Suprapubic skin (tissue), 4 donors: ENCODE measurements around the gene THSD7A. TPM values are rescaled to one million over a fixed set of nuclear protein-coding genes. Genes with fewer than 3 reads are reported as not detected.

Experiments used
- DNase-seq, 2 donors: peaks; one replicate each; pipeline ENCODE4 v3.0.0-alpha.2; 2019; ENCODE audit warnings: low spot score in 2 of 2
- H3K27ac ChIP-seq: fragments of 200-600 bp; sonication (generic); one replicate; pipeline ENCODE4 v1.5.1; 2019
- H3K27me3 ChIP-seq: fragments of 200-600 bp; sonication (generic); one replicate; pipeline ENCODE4 v1.5.1; 2019
- H3K36me3 ChIP-seq: fragments of 200-600 bp; sonication (generic); one replicate; pipeline ENCODE4 v1.5.1; 2019
- H3K4me1 ChIP-seq: fragments of 200-600 bp; sonication (generic); one replicate; pipeline ENCODE4 v1.5.1; 2019
- H3K4me3 ChIP-seq: fragments of 200-600 bp; sonication (generic); one replicate; pipeline ENCODE4 v1.5.1; 2019; ENCODE audit warnings: mild to moderate bottlenecking
- H3K9me3 ChIP-seq: fragments of 200-600 bp; sonication (generic); one replicate; pipeline ENCODE4 v1.5.1; 2019
- EP300 ChIP-seq: sonication (generic); formaldehyde crosslinking; IDR thresholded peaks from one replicate; pipeline ENCODE4 v1.6.1; 2017; ENCODE audit warnings: antibody characterized with exemption
- POLR2A ChIP-seq, 2 donors: fragments of 450-650 bp; IDR thresholded peaks; one replicate each; pipeline ENCODE4 v1.6.1; 2017; ENCODE audit warnings: antibody characterized with exemption in 2 of 2, mild to moderate bottlenecking in 2 of 2, moderate library complexity in 2 of 2
- POLR2AphosphoS5 ChIP-seq, 3 donors: sonication (generic); formaldehyde crosslinking; IDR thresholded peaks; one replicate each; pipeline ENCODE4 v1.6.1; 2017; ENCODE audit warnings: antibody characterized with exemption in 3 of 3
- WGBS: methylation state at CpG from one replicate; pipeline ENCODE4 v1.1.5; 2018; 5-methylcytosine and 5-hydroxymethylcytosine counted together
- total RNA-seq, 4 donors: library from RNA; depleted of rRNA; stranded (reverse); fragments of >200 nt; gene quantifications; one replicate each; pipeline ENCODE4 v1.1.0, GENCODE V29; 2016
- TF ChIP-seq, protein P1 (sequence below), 2 donors: fragments of 200-600 bp in 1 of 2; fragments of 450-650 bp in 1 of 2; sonication (generic) in 1 of 2; IDR thresholded peaks; one replicate each; pipeline ENCODE4 v1.5.1; 2016 to 2019; ENCODE audit warnings: antibody characterized with exemption in 2 of 2, mild to moderate bottlenecking in 1 of 2, moderate library complexity in 1 of 2

Gene THSD7A
- total RNA-seq, 4 donors from 2014 or later = 0.42 to 5.4 (median 1.2) TPM

DNA sequence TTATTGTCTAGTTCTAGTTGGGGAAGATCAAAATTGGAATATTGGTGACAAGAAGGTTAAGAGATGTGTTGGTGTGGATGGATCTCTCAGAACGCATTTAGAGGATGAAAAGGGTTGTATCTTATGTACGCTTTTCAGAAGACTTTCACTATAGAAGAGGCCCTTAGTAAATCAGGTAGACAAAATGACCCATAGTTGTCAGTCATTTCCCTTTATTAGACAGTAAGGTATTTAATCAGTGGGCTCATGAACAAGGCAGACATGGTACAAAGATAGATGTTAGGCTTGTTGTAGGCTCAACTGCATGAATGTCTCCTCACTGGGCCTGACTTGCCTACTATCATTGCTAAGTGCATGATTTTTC is 499.2 kb downstream of the THSD7A start:
- no peaks in the 10 kb centered on the region for H3K27me3 ChIP-seq
- no peaks in the 10 kb centered on the region for H3K4me1 ChIP-seq
- TF ChIP-seq, protein P1, sequence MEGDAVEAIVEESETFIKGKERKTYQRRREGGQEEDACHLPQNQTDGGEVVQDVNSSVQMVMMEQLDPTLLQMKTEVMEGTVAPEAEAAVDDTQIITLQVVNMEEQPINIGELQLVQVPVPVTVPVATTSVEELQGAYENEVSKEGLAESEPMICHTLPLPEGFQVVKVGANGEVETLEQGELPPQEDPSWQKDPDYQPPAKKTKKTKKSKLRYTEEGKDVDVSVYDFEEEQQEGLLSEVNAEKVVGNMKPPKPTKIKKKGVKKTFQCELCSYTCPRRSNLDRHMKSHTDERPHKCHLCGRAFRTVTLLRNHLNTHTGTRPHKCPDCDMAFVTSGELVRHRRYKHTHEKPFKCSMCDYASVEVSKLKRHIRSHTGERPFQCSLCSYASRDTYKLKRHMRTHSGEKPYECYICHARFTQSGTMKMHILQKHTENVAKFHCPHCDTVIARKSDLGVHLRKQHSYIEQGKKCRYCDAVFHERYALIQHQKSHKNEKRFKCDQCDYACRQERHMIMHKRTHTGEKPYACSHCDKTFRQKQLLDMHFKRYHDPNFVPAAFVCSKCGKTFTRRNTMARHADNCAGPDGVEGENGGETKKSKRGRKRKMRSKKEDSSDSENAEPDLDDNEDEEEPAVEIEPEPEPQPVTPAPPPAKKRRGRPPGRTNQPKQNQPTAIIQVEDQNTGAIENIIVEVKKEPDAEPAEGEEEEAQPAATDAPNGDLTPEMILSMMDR (IDR thresholded peaks at IDR 0.05) = no peak
- TF ChIP-seq POLR2A (IDR thresholded peaks at IDR 0.05) (no peak), EP300 (no peak), POLR2AphosphoS5 (IDR thresholded peaks at IDR 0.05) (no peak)
- no peaks in the 10 kb centered on the region for H3K36me3 ChIP-seq
- no peak overlapping the region for H3K27ac ChIP-seq
- no peak for DNase-seq
- 96% methylated on average over 2 of the region's 2 CpGs for WGBS
- no peak overlapping the region for H3K4me3 ChIP-seq
- H3K9me3 ChIP-seq = peaks cover 2% of the 10 kb centered on the region

DNA sequence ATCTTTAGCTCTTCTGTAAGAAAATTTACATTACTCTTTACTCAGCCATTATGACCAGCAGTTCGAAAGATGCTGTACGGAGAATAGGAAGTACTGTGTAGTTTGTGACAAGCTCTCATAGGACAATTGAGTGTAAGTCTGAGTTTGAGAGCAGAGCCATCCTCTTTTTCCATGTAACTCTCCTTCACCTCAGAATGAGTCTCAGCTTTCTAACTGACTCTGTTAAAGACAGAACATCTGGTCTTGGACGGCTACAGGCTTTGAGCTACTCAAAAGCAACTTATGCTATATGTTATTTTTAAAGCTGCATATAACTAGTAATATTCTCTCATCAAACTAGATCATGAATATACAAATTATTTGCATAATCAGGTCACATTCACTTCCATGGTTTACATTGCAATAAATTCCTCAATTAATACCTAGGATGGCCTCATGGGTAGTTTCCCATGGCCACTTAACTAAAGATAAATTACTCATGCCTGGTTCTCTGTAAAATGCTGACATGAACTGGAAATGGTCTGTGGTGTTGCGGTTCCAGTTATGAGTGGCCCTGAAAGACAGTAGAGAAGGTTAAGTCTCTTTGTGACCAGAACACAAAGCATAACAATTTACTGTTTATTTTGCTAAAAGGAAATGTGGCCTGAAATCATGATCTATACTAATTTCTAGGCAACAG is 499.7 kb downstream of the THSD7A start:
- no peaks in the 10 kb centered on the region for H3K4me1 ChIP-seq
- H3K4me3 ChIP-seq = no peak overlapping the region
- WGBS = 85% methylated on average over 4 of the region's 4 CpGs
- peaks cover 2% of the 10 kb centered on the region for H3K9me3 ChIP-seq
- no peaks in the 10 kb centered on the region for H3K27me3 ChIP-seq
- H3K27ac ChIP-seq = no peak overlapping the region
- no peak for DNase-seq
- TF ChIP-seq POLR2A (IDR thresholded peaks at IDR 0.05) (no peak), EP300 (no peak)
- TF ChIP-seq, protein P1 (IDR thresholded peaks at IDR 0.05) = no peak
- H3K36me3 ChIP-seq = no peaks in the 10 kb centered on the region

DNA sequence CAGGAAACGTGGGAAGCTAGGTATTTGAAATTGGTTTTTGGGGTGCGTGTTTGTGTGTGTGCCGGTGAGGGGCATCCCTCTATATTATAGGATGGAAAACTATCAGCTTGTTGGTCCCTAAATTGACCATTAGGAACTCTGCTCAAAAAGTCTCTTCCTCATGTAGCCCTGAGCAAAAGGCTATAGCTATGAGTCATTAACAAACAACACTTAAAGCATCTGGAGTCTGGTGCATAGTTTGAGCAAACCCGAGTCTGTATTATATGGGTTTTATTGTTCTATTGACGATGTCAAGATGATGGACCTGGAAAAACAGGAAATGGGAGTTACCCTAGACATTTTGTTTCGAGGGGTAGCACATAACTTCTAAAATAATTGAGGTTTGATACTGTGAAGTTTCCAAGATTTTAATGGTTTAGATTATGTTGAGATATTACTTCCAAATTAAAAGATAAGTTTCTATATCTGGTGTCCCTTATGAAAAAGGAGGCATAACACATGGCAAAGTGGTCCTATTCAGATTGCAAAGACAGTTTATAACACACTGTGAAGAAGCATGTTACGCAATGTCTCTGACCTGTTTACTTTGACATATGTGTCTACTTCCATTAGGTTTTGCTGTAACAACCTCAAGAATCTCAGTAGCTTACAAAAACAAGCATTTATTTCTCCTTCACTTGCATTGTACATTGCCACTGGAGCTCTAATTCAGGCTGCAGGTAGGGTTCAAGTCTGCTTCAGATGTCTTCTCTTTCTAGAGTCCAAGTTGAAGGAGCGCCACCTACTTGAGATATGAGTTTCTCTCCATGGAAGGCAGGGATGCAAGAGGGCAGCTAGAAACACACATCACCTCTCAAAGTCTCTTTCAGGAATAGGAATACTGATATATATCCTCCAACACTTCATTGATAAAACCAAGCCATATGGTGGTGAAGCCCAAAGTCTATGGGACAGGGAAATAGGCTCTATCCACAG is 500.6 kb downstream of the THSD7A start:
- no peak overlapping the region for H3K4me3 ChIP-seq
- no peaks in the 10 kb centered on the region for H3K4me1 ChIP-seq
- no peak overlapping the region for H3K27ac ChIP-seq
- TF ChIP-seq, protein P1 (IDR thresholded peaks at IDR 0.05) = no peak
- TF ChIP-seq POLR2A (IDR thresholded peaks at IDR 0.05) = no peak
- no peak for TF ChIP-seq EP300
- no peak for TF ChIP-seq POLR2AphosphoS5 (IDR thresholded peaks at IDR 0.05)
- H3K36me3 ChIP-seq = no peaks in the 10 kb centered on the region
- peaks cover 2% of the 10 kb centered on the region for H3K9me3 ChIP-seq
- no peak for DNase-seq
- 69% methylated on average over 8 of the region's 8 CpGs for WGBS
- no peaks in the 10 kb centered on the region for H3K27me3 ChIP-seq

DNA sequence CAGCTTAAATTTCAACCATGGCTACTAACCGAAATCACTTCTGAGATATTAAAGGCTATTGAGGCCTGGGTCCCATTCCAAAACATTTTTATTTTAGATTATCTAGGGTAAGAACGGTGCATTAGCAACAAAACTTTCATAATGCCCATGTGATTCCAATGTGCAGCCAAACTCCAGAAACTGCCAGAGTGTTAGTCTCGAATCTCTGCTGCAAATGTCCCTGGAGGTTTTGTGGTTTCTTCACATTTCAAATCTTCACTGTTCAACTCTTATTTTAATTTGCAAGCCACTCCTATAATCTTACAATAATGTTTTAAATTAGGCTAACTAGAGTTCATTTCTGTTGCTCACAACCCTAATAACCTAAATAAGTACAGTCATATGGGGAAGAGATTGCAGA is 501.3 kb downstream of the THSD7A start:
- H3K4me3 ChIP-seq = no peak overlapping the region
- no peaks in the 10 kb centered on the region for H3K4me1 ChIP-seq
- no peaks in the 10 kb centered on the region for H3K27me3 ChIP-seq
- no peak overlapping the region for H3K27ac ChIP-seq
- no peaks in the 10 kb centered on the region for H3K36me3 ChIP-seq
- TF ChIP-seq EP300 (no peak), POLR2A (IDR thresholded peaks at IDR 0.05) (no peak), POLR2AphosphoS5 (IDR thresholded peaks at IDR 0.05) (no peak)
- TF ChIP-seq, protein P1 (IDR thresholded peaks at IDR 0.05) = no peak
- DNase-seq = no peak
- H3K9me3 ChIP-seq = peaks cover 2% of the 10 kb centered on the region
- 43% methylated on average over 3 of the region's 3 CpGs for WGBS

DNA sequence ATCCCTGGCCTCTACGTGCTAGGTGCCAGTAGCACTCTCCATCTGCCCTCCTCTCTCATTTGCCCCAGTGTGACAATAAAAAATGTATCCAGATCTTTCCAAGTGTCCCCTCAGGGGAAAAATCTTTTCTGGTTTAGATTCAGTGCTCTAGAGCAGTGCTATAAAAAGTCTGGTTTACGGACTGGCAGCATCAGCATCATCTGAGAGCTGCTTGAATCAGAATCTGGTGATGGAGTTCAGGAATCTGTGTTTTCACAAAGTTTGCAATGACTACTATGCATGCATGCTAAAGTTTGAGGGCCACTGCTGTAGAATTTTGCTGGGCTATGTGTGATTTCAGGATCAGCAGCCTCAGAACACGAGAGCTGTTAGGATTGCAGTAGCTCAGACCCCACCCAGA is 501.8 kb downstream of the THSD7A start:
- Histone ChIP-seq H3K27me3 (no peaks in the 10 kb centered on the region), H3K27ac (no peak overlapping the region), H3K4me1 (no peaks in the 10 kb centered on the region), H3K36me3 (no peaks in the 10 kb centered on the region), H3K9me3 (peaks cover 2% of the 10 kb centered on the region), H3K4me3 (no peak overlapping the region)
- no peak for TF ChIP-seq EP300
- TF ChIP-seq POLR2AphosphoS5 (IDR thresholded peaks at IDR 0.05) = no peak
- TF ChIP-seq, protein P1 (IDR thresholded peaks at IDR 0.05) = no peak
- TF ChIP-seq POLR2A (IDR thresholded peaks at IDR 0.05) = no peak
- no peak for DNase-seq
- 67% methylated on average over 2 of the region's 3 CpGs for WGBS
